Stimulated activated CD8-positive, alpha-beta memory T cell treated with anti-CD3 and anti-CD28 coated beads, Interleukin-4, amount 100 ng/mL, for 24 hours (primary cell): ENCODE measurements around the gene SSRP1.
"Not testable (repeated sequence)": the region's sequence is repeated elsewhere in the genome, so short reads cannot be mapped to it uniquely, and the experiment has no call there.

Experiments
- DNase-seq: peaks from one replicate; pipeline ENCODE4 v3.0.0-alpha.2; 2020; ENCODE audit warnings: low read depth

The SSRP1 gene

GRCh38 chr11:57300785-57301184 lies 34.9 kb downstream of the SSRP1 start:
- DNase-seq, result no peak

GRCh38 chr11:57299150-57299737 lies 36.4 kb downstream of the SSRP1 start:
- no peak for DNase-seq

GRCh38 chr11:57297221-57297620 lies 38.5 kb downstream of the SSRP1 start:
- DNase-seq, result no peak

GRCh38 chr11:57296205-57296604 lies 39.5 kb downstream of the SSRP1 start:
- DNase-seq, result not testable (repeated sequence)

- no peak for DNase-seq
These were observed 41.2 kb downstream of the SSRP1 start for GRCh38 chr11:57294225-57295131.

GRCh38 chr11:57290288-57290687 lies 45.4 kb downstream of the SSRP1 start:
- DNase-seq, result no peak

GRCh38 chr11:57288771-57289579 lies 46.7 kb downstream of the SSRP1 start:
- DNase-seq, result no peak

GRCh38 chr11:57287884-57288283 lies 47.8 kb downstream of the SSRP1 start:
- no peak for DNase-seq

- no peak for DNase-seq
These were observed 52.3 kb downstream of the SSRP1 start for GRCh38 chr11:57283231-57283990.

GRCh38 chr11:57281546-57281945 lies 54.1 kb downstream of the SSRP1 start:
- DNase-seq, result not testable (repeated sequence)

- no peak for DNase-seq
These were observed 56.6 kb downstream of the SSRP1 start for GRCh38 chr11:57279116-57279515.

GRCh38 chr11:57278721-57279095 lies 57.0 kb downstream of the SSRP1 start:
- DNase-seq, result no peak

GRCh38 chr11:57277845-57278720 lies 57.6 kb downstream of the SSRP1 start:
- DNase-seq, result no peak

GRCh38 chr11:57276971-57277675 lies 58.6 kb downstream of the SSRP1 start:
- DNase-seq, result no peak

GRCh38 chr11:57276169-57276970 lies 59.3 kb downstream of the SSRP1 start:
- DNase-seq, result no peak
